ENCODE data around the gene TJP1. TPM values are rescaled to one million over a fixed set of nuclear protein-coding genes. Genes with fewer than 3 reads are reported as not detected.

Gene TJP1
- total and polyA plus RNA-seq, 2 experiments from 2014 or later = 34.4 to 88.7 TPM

- Histone ChIP-seq H3K9me3 (ENCODE audit: low read depth) (no peaks in the 10 kb centered on the region), H3K4me3 (no peak overlapping the region), H4K20me1 (ENCODE audit: insufficient read depth, poor library complexity, severe bottlenecking) (no peaks in the 10 kb centered on the region), H3K27me3 (no peaks in the 10 kb centered on the region), H3K36me3 (replicated peaks; ENCODE audit: insufficient read depth, low read depth) (no peaks in the 10 kb centered on the region), H3K27ac (no peak overlapping the region), H3K4me2 (no peak overlapping the region), H3K4me1 (ENCODE audit: insufficient read depth) (no peaks in the 10 kb centered on the region), H2AFZ (no peak overlapping the region), H3K79me2 (no peaks in the 10 kb centered on the region), H3K9me2 (replicated peaks; ENCODE audit: insufficient read depth) (no peaks in the 10 kb centered on the region)
- DNase-seq (ENCODE audit: low spot score) = peak; percentile 1
- WGBS (ENCODE audit: low lambda C conversion rate, missing lambda C conversion rate) = 88% methylated on average over 20 of the region's 20 CpGs
- no peak for TF ChIP-seq EZH2phosphoT487 (IDR thresholded peaks at IDR 0.05; ENCODE audit: low read depth, severe bottlenecking, unreplicated experiment)
- no peak for TF ChIP-seq EZH2 (IDR thresholded peaks at IDR 0.05; ENCODE audit: borderline replicate concordance)
- TF ChIP-seq, protein P1, sequence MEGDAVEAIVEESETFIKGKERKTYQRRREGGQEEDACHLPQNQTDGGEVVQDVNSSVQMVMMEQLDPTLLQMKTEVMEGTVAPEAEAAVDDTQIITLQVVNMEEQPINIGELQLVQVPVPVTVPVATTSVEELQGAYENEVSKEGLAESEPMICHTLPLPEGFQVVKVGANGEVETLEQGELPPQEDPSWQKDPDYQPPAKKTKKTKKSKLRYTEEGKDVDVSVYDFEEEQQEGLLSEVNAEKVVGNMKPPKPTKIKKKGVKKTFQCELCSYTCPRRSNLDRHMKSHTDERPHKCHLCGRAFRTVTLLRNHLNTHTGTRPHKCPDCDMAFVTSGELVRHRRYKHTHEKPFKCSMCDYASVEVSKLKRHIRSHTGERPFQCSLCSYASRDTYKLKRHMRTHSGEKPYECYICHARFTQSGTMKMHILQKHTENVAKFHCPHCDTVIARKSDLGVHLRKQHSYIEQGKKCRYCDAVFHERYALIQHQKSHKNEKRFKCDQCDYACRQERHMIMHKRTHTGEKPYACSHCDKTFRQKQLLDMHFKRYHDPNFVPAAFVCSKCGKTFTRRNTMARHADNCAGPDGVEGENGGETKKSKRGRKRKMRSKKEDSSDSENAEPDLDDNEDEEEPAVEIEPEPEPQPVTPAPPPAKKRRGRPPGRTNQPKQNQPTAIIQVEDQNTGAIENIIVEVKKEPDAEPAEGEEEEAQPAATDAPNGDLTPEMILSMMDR (IDR thresholded peaks at IDR 0.05; ENCODE audit: poor library complexity) = no peak
These were observed 136.9 kb downstream of the TJP1 start for GRCh38 chr15:29685156-29686078.

- Histone ChIP-seq H3K36me3 (replicated peaks; ENCODE audit: insufficient read depth, low read depth) (no peaks in the 10 kb centered on the region), H4K20me1 (ENCODE audit: insufficient read depth, poor library complexity, severe bottlenecking) (no peaks in the 10 kb centered on the region), H2AFZ (no peak overlapping the region), H3K4me3 (no peak overlapping the region), H3K4me1 (ENCODE audit: insufficient read depth) (peaks cover 4% of the 10 kb centered on the region), H3K9me3 (ENCODE audit: low read depth) (no peaks in the 10 kb centered on the region), H3K79me2 (no peaks in the 10 kb centered on the region), H3K9me2 (replicated peaks; ENCODE audit: insufficient read depth) (no peaks in the 10 kb centered on the region), H3K27me3 (no peaks in the 10 kb centered on the region), H3K4me2 (no peak overlapping the region), H3K27ac (no peak overlapping the region)
- no peak for DNase-seq (ENCODE audit: low spot score)
- TF ChIP-seq EZH2 (IDR thresholded peaks at IDR 0.05; ENCODE audit: borderline replicate concordance) = no peak
- TF ChIP-seq EZH2phosphoT487 (IDR thresholded peaks at IDR 0.05; ENCODE audit: low read depth, severe bottlenecking, unreplicated experiment) = no peak
- TF ChIP-seq, protein P1 (IDR thresholded peaks at IDR 0.05; ENCODE audit: poor library complexity) = no peak
- 92% methylated on average over 3 of the region's 3 CpGs for WGBS (ENCODE audit: low lambda C conversion rate, missing lambda C conversion rate)
These were observed 139.5 kb downstream of the TJP1 start for GRCh38 chr15:29682781-29683180.

- 75% methylated on average over 4 of the region's 4 CpGs for WGBS (ENCODE audit: low lambda C conversion rate, missing lambda C conversion rate)
- no peaks in the 10 kb centered on the region for H3K9me3 ChIP-seq (ENCODE audit: low read depth)
- H3K79me2 ChIP-seq = no peaks in the 10 kb centered on the region
- no peak for TF ChIP-seq EZH2 (IDR thresholded peaks at IDR 0.05; ENCODE audit: borderline replicate concordance)
- no peaks in the 10 kb centered on the region for H3K9me2 ChIP-seq (replicated peaks; ENCODE audit: insufficient read depth)
- H3K4me2 ChIP-seq = no peak overlapping the region
- H3K27ac ChIP-seq = no peak overlapping the region
- H3K4me3 ChIP-seq = no peak overlapping the region
- DNase-seq (ENCODE audit: low spot score) = no peak
- H3K4me1 ChIP-seq (ENCODE audit: insufficient read depth) = peaks cover 4% of the 10 kb centered on the region
- no peaks in the 10 kb centered on the region for H3K36me3 ChIP-seq (replicated peaks; ENCODE audit: insufficient read depth, low read depth)
- H4K20me1 ChIP-seq (ENCODE audit: insufficient read depth, poor library complexity, severe bottlenecking) = no peaks in the 10 kb centered on the region
- no peak overlapping the region for H2AFZ ChIP-seq
- no peaks in the 10 kb centered on the region for H3K27me3 ChIP-seq
These were observed 139.9 kb downstream of the TJP1 start for GRCh38 chr15:29682361-29682760.

- DNase-seq (ENCODE audit: low spot score) = no peak
- TF ChIP-seq, protein P1 (IDR thresholded peaks at IDR 0.05; ENCODE audit: poor library complexity) = no peak
- TF ChIP-seq EZH2 (IDR thresholded peaks at IDR 0.05; ENCODE audit: borderline replicate concordance) (no peak), EZH2phosphoT487 (IDR thresholded peaks at IDR 0.05; ENCODE audit: low read depth, severe bottlenecking, unreplicated experiment) (no peak)
- Histone ChIP-seq H3K79me2 (no peaks in the 10 kb centered on the region), H3K36me3 (replicated peaks; ENCODE audit: insufficient read depth, low read depth) (no peaks in the 10 kb centered on the region), H4K20me1 (ENCODE audit: insufficient read depth, poor library complexity, severe bottlenecking) (no peaks in the 10 kb centered on the region), H3K9me2 (replicated peaks; ENCODE audit: insufficient read depth) (no peaks in the 10 kb centered on the region), H3K4me2 (no peak overlapping the region), H2AFZ (no peak overlapping the region), H3K9me3 (ENCODE audit: low read depth) (no peaks in the 10 kb centered on the region), H3K4me1 (ENCODE audit: insufficient read depth) (peaks cover 4% of the 10 kb centered on the region), H3K4me3 (no peak overlapping the region), H3K27me3 (no peaks in the 10 kb centered on the region), H3K27ac (no peak overlapping the region)
- WGBS (ENCODE audit: low lambda C conversion rate, missing lambda C conversion rate) = 93% methylated on average over 9 of the region's 9 CpGs
These were observed 140.3 kb downstream of the TJP1 start for GRCh38 chr15:29681946-29682345.
